DLD1 (cell line): Measurements from ENCODE around the gene TMPRSS11E.
"Not testable (repeated sequence)": the region's sequence is repeated elsewhere in the genome, so short reads cannot be mapped to it uniquely, and the experiment has no call there.

Source experiments
- in situ Hi-C: cut with HindIII; loops from 2 replicates; pipeline ENCODE4 v1.10.0; 2017; ENCODE audit warnings: low sequenced_read_pairs

Gene TMPRSS11E

GRCh38 chr4:68460085-68460484, 12.8 kb downstream of the TMPRSS11E start:
- in situ Hi-C loops: no loop called here

DNA sequence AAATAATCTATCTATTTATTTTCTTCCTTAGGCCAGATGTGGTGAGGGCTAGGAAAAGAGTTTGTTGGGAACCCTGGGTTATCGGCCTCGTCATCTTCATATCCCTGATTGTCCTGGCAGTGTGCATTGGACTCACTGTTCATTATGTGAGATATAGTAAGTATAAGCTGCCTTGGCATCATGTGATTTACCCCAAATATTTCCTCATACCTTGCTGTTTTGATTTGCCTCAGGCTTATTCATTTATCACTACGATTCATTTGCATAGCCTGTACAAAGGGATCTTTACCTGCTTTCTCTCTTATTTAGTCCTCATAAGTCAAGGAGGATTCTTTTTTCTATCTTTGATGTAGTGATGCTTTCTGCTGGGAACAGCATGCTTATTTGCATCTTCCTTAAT, 14.5 kb downstream of the TMPRSS11E start:
- in situ Hi-C loops: no loop called here

DNA sequence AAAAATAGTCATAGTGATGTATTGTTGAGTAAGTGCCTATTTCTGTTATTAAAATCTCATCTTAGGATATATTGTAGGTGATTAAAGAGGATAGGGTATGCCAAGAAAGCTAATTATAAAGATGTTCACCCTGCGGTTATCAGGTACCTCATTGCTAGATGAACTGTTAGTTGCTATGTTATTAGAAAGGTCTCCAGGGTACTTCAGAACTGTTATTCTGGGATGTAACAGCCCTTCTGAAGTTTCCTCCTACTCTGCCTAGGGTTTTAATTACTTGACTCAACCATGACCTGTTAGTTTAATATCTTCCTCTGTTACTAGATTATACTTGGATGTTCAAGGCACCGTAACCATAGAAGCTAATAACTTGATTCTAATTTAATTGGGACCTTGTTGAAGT, 15.4 kb downstream of the TMPRSS11E start:
- in situ Hi-C loops: no loop called here

- in situ Hi-C loops: no loop called here
These were observed 16.5 kb downstream of the TMPRSS11E start for GRCh38 chr4:68463796-68464195.

DNA sequence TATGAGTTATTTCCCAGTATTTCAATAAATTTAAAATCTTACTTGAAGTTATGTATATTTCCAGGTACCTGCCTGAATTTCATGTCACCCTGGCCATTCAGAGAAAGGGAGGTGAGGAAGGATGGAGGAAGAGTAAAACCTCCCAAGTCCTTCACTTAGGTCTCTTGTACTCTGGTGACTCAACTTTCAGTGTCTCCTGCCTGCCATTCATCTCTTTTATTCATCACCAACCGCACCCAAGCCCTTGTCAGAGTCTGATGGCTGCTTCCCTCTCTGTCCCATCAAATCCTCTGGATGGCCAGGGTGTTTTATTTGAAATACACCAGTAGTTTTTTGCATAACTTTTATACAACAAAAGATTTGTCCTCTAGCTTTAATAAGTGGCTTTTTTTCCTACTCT, 17.8 kb downstream of the TMPRSS11E start:
- in situ Hi-C loops: no loop called here

GRCh38 chr4:68466185-68466584, 18.9 kb downstream of the TMPRSS11E start:
- in situ Hi-C loops: no loop called here

DNA sequence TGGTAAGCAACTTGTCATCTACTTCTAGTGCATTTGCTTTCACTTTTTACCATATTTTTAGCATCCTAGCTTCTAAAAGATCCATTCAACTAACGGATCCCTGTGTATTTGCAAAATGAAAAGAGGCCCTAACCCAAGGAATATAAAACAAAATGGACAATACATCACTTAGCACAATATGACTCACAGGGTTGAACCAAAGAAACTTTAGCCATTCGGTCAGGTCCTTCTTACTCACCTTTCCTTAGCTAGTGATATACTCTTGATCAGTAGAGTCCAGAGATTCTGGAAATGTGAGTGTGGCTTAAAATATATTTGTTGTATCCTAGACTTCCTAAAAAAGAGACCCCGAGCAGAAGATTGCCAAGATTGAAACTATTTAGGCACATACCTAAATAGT, 19.5 kb downstream of the TMPRSS11E start:
- in situ Hi-C loops: no loop called here

GRCh38 chr4:68469482-68469881, 22.2 kb downstream of the TMPRSS11E start:
- in situ Hi-C loops: no loop called here

- in situ Hi-C loops: no loop called here
These were observed 28.9 kb downstream of the TMPRSS11E start for GRCh38 chr4:68476191-68476590.

- in situ Hi-C loops: no loop called here
These were observed 42.1 kb downstream of the TMPRSS11E start for GRCh38 chr4:68489338-68489737.

DNA sequence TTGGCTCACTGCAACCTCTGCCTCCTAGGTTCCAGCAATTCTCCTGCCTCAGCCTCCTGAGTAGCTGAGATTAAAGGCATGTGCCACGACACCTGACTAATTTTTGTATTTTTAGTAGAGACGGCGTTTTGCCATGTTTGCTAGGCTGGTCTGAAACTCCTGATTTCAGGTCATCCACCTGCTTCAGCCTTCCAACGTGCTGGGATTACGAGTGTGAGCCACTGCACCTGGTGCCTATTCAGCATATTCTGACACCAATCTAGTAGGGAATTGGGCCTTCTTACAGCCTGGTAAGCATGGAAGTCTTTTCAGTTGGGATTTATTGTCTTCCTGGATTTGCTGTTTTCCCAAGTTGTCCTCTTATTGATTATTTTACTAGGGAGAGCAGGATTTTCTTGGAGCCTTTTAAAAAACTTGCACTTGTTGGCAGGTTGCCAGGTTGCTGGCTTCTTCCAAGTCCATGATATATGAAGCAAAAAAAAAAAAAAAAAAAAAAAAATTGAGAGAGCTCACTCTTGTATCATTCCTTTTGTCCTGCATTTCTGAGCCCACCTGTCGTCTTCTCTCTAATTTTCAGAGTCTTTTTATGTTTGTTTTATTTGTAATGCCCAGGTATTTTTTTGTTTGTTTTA, 43.7 kb downstream of the TMPRSS11E start:
- in situ Hi-C loops: no loop called here

- in situ Hi-C loops: no loop called here
These were observed 47.4 kb downstream of the TMPRSS11E start for GRCh38 chr4:68494688-68495087.

GRCh38 chr4:68498413-68499007, 51.2 kb downstream of the TMPRSS11E start:
- in situ Hi-C loops: no loop called here

DNA sequence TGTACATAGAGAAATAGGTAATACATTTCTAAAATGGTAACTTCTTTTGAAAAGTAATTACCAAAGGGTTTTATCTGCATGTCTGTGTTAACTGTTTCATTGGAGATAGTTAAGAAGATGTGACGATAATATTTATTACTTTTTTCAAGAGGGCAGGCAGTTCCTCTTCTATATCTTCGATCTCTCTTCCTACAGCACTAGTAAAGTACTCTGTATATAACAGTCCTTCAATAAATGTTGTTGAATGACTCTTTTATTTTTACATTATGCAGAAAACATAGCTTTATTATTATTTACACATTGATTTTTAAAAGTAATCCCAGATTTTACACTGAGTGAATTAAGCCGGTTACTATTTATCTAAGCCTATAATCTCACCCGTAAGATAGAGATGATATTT, 51.8 kb downstream of the TMPRSS11E start:
- in situ Hi-C loops: no loop called here

DNA sequence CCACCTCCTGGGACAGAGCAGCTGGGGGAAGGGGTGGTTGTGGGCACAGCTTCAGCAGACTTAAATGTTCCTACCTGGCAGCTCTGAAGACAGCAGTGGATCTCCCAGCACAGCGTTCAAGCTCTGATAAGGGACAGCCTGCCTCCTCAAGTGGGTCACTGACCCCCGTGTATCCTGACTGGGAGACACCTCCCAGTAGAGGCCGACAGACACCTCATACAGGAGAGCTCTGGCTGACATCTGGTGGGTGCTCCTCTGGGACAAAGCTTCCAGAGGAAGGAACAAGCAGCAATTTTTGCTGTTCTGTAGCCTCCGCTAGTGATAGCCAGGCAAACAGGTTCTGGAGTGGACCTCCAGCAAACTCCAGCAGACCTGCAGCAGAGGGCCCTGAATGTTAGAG, 56.2 kb downstream of the TMPRSS11E start:
- in situ Hi-C loops: not testable (repeated sequence)

DNA sequence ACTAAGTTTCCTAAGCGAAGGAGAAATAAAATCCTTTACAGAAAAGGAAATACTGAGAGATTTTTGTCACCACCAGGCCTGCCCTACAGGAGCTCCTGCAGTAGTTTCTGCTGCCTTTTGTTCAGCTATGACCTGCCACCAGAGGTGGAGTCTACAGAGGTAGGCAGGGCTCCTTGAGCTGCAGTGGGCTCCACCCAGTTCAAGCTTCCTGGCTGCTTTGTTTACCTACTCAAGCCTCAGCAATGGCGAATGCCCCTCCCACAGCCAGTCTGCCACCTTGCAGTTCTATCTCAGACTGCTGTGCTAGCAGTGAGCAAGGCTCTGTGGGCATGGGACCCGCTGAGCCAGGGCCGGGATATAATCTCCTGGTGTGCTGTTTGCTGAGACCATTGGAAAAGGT, 57.6 kb downstream of the TMPRSS11E start:
- in situ Hi-C loops: not testable (repeated sequence)

GRCh38 chr4:68505452-68505851, 58.2 kb downstream of the TMPRSS11E start:
- in situ Hi-C loops: not testable (repeated sequence)

DNA sequence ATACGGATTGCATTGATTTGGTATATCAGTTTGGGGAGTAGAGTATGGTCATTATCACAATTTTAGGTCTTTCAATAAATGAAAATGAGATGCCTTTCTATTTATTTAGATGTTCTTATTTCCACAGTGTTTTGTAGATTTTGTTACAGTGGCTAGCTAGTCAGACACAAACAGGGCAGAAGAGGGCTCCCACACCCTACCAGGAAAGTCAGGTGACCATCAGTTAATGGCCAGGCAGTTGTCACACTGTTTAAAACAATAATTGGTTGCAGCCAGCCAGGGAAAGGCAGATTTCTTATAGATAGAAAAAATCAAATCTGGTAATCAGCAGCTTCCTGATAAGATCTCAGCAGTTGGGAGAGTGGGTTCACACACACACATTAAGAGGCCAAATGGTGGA, 71.6 kb downstream of the TMPRSS11E start:
- in situ Hi-C loops: no loop called here

DNA sequence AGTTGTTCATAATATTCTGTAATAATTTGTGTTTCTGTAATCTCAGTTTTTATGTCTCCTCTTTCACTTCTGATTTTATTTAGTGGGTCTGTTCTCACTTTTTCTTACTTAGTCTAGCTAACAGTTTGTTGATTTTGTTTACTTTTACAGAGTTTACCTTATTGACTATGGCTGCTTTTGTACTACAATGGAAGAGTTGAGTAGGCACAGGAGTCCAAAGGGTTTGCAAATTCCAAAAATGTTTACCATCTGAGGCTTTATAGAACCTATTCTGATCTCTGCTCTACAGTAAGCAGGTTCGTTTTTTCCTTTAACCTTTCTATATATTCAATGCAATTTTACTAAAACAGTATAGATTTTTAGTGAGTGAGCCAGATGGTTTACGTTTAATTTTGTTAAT, 73.7 kb downstream of the TMPRSS11E start:
- in situ Hi-C loops: no loop called here

DNA sequence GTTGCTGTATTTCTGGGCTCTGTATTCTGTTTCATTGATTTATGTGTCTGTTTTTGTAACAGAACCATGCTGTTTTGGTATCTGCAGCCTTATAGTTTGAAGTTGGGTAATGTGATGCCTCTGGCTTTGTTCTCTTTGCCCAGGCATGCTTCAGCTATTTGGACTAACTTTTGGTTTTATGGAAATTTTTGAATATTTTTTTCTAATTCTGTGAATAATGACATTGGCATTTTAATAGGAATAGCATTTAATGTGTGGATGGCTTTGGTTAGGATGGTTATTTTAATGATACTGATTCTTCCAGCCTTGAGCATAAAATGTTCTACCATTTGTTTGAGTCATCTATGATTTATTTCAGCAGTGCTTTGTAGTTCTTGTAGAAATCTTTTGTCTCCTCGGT, 75.0 kb downstream of the TMPRSS11E start:
- in situ Hi-C loops: not testable (repeated sequence)

- in situ Hi-C loops: no loop called here
These were observed 88.7 kb downstream of the TMPRSS11E start for GRCh38 chr4:68535974-68536373.

DNA sequence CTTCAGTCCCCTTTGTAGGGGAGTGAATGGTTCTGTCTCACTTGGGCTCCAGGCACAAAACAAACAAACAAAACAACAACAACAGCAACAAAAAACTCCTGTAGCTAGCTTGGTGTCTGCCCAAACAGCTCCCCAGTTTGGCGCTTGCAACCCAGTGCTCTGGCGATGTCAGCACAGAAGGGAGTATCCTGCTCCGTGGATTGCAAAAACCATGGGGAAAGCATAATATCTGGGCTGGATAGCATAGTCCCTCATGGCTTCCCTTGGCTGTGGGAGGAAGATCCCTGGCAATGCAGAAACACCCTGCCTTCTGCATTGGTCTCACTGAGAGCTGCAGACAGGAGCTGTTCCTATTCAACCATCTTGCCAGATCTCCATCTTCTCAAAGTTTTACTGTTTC, 89.1 kb downstream of the TMPRSS11E start:
- in situ Hi-C loops: no loop called here

GRCh38 chr4:68542742-68543141, 95.5 kb downstream of the TMPRSS11E start:
- in situ Hi-C loops: not testable (repeated sequence)
